GM18511 (cell line): ENCODE data around the gene ELOB.

Source experiments
- ATAC-seq: cut with Tn5 transposase; IDR thresholded peaks from one replicate; pipeline ENCODE4 v1.9.1; 2021; ENCODE audit warnings: mild to moderate bottlenecking, moderate library complexity; ENCODE audit not compliant: unreplicated experiment

ELOB gene

DNA sequence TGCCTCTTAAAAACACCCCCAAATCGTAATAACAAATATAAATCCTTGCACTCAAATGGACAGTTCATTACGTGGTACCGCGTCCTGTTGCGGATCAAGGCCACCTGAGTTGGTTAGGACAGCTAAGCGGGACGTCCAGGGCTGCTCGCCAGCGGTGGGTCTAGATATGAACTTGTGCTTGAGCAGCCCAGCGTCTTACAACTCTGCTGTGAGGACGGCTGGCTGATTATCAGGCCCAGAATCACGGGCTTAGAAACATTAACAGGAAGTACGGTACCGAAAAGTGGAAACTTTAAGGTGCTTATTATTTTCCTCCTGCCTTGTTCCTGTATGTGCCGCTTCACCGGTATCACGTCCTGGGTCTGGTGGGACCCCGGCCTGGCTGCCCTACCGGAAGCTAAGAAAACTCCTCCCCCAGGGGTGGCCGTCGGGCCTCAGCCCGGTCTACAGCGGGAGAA is 25.5 kb downstream of the ELOB start:
- ATAC-seq = no peak

DNA sequence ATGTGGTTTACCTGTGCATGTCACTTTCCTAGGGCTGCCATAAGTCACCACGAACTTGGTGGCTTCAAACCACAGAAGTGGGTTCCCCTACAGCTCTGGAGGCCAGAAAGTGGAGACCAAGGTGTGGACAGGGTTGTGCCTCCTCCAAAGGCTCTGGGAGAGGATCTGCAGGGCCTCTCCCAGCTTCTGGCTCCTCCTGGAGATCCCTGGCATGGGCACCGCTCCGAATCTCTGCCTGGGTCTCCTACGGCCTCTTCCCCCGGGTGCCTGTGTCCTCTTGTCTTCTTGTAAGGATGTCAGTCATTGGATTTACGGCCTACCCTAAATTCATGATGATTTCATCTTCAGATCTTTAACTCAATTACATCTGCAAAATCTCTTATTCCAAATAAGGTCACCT is 27.1 kb downstream of the ELOB start:
- no peak for ATAC-seq

DNA sequence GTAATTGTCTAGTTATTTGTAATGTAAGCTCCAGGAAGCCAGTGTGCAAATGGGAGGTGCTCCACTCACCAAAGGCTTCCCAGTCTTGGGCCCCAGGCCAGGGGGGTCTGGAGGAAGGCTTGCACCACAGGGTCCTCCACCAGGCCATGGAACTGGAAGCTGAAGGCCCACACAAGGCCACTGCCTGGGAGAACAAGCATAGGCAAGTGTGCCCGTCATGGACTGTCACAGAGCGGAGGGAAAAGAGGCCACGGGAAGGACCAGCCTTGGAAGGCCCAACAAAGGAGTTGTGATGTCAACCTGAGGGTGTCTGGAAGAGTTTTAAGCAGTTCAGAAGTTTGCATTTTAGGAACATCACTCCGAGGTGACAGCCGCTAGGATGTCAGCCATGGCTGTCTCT is 27.6 kb downstream of the ELOB start:
- ATAC-seq = no peak

DNA sequence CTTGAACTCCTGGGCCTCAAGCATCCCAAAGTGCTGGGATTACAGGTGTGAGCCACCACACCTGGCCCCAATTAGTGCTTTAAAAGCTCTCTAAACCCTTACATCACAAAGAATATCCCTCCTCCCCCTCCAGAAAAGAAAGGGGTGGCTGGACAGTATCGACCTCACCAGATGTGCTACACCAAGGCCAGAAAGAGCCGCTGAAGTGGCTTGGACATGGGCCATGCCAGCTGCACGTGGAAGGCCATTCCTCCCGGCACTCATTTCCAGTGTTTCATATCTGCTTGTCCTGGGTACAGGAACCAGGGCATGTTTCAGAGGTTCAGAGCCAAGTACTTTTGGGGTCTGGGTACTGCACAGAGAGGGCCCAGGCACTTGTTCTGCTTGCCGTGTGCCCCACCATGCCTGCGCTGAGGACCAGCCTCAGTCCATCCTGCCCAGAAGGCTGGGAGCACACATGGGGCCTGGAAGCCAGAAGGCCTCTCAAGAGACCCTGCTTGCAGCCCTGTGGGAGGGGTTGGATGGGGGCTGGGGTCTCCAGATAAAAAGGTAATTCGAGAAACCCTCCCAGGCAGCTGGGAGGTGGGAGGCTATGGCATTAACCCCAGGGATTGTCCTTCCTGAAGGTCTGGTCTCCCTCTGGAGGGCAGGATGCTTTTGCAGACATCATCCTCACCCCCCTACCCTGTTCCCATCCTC is 28.2 kb downstream of the ELOB start:
- ATAC-seq = no peak

DNA sequence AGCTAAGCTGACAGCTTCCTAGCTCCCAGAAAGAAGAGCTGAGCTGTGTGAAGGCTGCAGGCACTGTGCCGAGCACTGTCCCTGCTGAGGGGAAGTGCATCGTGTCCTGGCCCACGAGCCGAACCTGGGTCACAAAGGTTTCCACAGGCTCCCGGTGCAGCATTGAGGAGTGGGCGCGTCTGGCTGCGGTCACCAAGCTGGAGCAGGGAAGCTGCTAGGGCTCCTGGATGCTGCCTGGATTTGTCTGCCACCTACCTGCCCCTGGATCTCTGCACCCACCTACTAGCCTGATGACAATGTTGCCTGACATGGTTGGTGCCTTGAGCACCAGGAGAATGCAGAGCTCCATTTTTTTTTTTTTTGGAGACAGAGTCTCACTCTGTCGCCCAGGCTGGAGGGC is 31.1 kb downstream of the ELOB start:
- ATAC-seq = no peak

DNA sequence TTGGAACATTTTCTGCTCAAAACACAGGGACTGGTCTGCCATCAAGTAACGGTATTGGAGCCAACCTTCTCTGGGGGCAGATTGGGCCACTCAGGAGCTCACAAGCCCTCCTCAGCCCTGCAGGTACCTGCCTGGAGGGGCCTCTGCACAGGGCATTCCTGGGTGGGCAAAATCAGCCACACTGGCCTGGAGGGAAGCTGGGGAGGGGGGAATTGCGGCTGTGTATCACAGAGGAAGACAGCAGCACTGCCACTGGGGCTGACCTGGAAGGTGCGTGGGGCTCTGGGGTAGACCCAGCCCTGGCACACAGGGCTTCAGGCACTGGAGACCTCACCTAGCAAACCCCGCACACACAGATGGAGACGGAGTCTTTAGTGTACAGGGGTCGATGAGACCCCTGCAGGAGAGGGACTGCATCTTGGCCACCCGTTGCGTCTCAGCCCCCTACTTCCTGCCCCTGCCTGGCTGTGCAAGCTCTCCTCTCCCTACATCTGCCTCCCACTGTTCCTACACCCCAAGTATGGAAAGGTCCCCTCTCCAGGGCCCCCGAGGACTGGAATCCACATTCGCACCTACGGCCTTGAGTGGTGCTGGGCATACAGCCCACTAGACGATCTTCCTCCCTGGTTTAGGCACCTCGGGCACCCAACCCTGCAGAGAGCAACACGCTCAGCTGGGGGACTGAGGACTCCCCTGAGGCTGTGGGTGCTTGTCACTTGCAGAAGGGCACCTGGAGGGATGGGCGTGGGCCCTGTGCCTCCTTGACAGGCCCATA is 31.8 kb downstream of the ELOB start:
- ATAC-seq = no peak

DNA sequence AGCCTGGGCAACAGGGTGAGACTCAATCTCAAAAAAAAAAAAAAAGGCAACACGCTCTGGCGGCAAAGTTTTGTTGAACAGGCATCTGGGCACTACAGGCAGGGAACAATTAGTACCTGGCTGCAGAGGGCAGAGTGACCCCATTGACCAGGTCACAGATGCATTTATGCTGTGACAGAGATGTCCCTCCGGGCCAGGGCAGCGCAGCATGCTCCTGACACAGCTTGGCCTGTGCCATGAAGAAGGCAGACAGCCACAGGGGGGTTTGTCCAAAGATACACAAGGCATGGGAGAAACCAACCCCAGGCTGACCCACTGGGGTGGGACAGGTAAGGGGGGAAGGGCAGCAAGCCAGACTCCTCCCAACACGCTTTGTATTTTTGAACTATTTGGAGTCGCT is 32.4 kb downstream of the ELOB start:
- no peak for ATAC-seq

DNA sequence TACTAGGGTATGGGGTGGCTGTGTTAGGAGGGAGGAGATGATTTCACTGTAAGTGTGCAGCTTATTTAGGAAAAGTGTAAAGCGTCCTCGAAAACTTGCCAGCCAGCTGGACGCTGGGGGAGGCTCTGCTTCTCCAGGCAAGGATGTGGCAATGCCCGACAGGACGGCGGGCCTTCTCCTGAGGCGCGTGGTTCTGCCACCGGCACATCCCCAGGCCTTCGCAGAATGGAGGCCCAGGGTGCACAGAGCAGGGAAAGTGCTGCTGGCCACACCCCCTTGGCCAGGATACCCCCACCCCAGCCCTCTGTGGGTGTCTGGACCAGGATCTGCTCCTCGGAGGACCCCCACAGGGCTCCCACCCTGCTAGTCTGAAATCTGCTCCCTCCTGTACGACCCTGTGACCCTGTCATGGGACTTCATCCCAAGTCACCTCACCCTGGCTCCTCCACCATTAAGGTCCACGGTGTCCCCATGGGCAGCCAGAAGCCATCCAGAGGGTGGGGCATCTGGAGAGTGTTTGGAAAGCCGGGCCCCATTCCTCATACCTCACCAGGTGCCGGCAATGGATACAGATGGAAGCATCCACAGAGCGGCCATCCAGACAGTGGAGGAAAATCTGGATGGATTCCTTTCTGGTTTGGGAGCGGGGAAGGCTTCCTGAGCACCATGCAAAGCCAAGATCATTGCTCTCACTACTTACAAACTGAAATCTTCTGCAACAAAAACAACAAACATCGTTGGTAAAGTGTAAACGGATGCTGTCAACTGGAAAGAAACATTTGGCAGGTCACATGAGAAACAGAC is 33.9 kb downstream of the ELOB start:
- ATAC-seq = no peak

DNA sequence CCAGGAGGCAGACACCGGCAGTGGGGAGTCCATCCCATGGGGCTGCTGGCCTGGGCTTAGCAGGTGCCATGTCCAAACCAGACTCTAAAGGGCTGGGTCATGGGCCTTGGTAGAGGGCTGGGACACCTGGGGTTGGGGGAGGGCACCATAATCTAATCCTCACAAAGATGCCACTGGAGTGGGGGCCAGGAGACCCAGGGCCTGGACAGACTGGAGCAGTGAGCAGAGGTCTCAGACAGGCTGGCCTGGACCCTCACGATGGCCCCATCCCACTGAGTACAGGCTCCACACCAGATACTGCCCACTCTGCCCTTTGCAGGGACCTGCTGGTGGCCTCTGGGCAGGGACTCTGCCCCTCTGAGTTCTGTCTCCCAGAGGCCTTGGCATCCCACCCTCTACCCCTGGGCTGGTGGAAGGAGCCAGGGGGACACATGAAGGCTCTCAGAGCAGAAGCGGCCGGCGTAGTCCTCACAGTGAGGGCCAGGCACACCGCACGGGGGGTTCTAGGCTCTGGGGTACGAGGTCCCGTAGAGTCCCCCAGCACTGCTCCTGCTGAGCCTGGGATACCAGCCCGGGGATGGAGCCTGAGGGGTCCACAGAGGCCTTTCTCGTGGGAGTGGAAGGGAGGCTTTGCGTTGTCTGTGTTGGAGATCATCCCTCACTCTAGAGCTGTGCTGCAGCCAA is 34.6 kb downstream of the ELOB start:
- no peak for ATAC-seq

DNA sequence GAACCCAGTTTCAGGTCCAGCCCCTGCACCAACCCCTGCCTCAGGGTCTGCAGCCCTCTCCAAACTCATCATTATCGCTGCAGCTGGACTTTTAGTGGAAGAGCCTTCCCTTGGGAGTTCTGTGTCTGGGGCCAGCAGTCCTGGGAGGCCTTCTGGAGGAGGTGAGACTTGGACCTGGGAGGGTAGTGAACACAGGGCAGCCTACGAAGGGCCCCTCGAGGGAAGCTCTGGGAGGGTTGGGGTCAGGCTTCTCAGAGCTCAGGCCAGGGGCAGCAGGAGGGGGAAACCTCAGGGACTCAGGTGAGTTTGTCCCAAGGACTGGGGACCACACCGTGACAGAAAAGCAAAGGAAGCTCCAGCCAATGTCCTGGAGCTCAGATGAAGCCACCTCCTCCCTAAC is 35.9 kb downstream of the ELOB start:
- ATAC-seq = no peak

DNA sequence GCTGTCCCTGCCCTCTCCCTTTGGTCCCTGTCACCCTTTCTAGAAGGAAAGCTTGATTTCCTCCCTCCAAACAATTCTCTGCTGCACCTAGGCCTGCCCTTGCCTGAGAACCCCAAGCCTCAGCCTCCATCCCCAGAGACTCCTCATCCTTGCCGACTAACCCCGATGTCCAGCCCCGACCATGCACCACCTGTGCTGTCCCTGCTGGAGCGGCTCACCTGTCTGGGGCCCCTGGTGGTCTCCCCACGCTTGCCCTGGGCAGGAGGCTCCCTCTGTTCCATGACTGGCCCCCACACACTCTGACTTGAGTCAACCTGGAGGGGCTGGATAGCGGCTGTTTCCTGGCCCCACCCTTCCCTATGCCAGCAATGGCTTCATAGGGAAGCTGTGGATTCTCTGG is 36.6 kb downstream of the ELOB start:
- ATAC-seq = no peak

DNA sequence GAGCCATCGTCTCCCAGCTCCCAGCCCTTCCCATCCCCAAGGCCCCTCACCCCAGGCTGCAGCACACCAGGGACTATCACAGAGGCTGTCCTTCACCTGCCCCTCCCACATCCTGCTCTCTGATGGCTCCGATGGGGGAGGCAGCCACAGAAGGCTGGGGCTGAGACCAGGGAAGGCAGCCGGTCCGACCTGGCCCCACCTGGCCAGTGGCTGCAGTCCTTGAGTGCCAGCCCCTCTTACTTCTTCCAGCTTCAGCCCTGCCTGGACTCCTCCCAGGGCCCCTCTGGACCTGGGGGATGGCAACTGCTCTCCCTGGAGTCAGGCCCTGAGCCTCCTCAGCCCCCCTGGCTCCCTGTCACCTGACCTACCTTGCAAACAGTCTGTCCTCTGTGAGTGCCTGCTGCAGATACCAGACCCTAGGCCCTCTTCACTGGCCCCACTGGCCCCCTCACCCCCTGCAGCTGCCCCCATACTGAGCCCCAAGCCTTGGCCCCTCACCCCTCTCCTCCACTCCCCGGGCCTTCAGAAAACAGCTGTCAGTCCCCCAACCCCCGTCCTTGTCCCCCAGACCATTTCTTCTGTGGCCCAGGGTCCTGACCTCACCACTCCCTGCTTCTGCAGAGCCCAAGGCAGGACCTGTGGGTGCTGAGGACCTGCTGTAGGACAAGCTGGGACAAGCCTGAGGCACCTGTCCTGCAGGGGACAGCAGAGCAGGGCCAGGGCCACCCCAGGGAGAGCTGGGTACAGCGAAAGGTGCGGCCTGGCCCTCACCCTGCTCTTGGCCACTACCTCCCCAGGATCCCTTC is 37.3 kb downstream of the ELOB start:
- no peak for ATAC-seq

DNA sequence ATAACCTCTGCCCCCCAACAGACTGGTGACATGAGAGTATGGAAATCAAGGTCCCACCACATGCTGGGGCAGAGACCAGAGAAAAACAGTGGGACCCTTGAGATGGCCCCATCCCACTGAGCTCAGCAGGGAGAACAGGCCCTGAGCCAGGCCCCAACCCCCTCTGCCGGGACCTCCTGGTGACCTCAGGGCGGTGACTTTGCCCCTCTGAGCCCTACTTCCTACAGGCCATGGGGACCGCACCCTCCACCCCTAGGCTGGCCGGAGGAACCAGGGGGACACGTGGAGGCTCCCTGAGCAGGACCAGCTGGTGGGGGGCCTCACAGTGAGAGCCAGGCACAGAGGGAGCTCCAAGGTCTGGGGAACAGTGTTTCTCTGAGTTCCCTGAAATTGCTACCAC is 38.5 kb downstream of the ELOB start:
- ATAC-seq = no peak

DNA sequence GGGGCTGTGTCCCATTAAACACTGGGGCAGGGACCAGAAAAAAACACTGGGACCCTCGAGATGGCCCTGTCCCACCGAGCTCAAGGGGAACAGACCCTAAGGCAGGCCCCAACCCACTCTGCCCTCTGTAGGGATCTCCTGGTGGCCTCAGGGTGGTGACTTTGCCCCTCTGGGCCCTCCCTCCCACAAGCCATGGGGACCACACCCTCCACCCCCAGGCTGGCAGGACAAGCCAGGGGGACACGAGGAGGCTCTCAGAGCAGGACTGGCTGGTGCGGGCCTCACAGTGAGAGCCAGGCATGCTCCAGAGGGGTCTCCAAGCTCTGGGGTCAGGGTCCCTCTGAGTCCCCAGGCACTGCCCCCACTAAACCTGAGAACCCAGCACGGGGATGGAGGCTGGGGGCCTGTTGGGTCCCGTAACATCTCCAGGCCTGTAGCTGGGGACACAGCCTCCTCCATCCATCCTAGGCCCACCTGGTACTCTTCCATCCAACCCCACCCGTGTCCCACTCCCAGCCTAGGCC is 39.1 kb downstream of the ELOB start:
- ATAC-seq = no peak

DNA sequence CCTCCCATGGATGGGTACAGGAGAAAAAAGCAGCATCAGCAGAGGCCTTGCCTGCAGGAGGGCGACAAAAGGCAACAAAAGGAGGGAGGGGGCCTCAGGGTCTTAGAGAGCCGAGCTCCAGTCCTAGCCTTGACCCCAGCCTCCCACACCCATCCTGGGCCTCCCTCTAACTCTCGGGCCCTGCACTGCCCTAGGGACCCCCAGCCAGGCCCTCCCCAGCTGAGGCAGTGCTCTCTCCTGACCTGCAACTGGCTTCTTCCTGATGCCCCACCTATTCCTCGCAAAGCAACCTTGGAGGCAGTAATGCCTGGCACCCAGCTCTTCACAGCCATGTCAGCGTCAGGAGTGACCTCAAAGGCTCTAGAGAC is 39.9 kb downstream of the ELOB start:
- ATAC-seq = no peak

DNA sequence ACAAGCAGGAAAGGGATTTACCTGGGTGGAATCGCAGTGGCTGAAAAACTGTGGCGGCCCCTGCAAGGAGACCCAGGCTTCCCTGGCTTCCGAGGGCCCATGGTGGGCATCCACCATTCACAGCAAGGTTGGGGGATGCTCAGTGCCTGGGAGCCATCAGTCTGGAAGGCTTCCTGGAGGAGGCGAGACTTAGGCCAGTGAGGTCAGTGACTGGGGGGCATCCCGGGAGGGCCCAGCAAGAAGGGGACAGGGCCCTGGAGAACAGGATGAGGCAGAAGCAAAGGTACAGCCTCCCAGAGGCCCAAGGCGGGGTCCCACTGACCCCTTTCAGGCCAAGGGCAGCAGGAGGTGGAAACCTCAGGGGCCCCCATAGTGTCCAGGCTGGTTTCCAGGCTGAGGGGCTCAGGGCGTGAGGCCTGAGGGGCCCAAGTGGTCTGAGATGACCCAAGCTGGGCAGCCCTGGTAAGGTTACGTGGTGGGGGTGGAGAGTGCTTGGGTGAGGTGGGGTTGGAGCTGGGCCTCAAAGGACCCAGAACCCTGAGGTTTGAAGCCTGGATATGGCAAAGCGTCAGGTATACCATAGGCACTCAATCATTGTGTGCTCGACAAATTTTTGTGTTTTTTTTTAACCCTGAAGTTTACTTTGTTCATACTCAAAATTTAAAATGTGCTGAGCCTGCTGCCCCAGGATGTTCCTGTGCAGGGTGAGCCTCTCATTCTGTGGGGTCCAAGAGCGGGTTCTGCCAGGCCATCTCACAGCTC is 40.4 kb downstream of the ELOB start:
- no peak for ATAC-seq

DNA sequence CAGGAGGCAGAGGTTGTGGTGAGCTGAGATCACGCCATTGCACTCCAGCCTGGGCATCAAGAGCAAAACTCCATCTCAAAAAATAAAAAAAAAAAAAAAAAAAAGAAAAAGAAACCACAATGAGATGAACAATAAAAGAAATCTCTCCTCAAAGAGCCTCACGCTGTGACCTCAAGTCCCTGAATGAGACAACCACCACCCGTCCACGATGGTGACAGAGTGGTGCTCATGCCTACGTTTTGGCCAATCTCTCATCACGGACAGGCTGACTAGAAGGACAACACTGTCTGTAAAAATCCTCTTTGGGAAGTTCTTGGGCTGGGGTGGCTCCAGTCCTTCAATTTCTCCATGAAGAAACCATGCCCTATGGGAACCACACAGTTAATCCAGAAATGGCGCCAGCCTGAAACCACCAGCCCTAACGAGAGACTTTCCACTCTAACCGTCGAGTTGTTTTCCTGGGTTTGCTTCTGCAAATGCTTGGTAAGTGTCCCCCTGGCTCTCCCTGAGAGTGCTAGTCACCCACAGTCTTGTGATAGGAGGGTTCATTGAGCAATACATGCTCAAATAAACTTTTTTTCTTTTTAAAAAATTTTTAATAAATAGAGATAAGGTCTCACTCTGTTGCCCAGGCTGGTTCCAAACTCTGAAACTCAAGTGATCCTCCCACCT is 42.1 kb downstream of the ELOB start:
- ATAC-seq = no peak

DNA sequence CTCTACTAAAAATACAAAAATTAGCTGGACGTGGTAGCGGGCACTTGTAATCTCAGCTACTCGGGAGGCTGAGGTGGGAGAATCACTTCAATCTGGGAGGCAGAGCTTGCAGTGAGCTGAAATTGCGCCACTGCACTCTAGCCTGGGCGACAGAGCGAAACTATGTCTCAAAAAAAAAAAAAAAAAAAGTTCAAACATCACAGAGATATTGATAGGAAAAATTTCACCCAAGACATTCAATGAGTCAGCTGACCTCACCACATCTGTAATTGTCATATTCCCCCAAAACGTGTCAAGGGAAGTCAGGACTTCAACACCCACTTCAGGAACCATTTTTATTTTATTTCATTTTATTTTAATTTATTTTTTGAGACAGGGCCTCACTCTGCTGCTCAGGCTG is 49.0 kb downstream of the ELOB start:
- no peak for ATAC-seq

DNA sequence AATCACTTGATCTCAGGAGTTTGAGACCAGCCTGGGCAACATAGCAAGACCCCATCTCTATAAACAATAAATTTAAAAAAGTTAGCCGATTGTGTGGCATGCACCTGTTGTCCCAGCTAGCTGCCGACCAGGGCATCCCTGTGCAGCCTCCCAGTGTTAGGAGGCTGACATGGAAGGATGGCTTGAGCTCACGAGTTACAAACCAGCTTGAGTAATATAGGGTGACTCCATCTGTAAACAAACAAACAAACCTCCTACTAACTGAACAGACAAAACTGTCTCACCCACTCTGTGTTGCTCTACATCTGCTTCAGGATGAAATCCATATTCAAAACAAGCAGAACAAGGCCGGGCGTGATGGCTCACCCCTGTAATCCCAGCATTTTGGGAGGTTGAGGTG is 50.2 kb downstream of the ELOB start:
- ATAC-seq = no peak
